NCI-H146 treated with DMSO at 0.1 percent for 48 hours (cell line): ENCODE measurements around the gene TGOLN2.

Experiments used
- DNase-seq: peaks from one replicate; lab custom pipeline; 2025; ENCODE audit not compliant: unreplicated experiment; lab: John Stamatoyannopoulos, UW

Gene TGOLN2

DNA sequence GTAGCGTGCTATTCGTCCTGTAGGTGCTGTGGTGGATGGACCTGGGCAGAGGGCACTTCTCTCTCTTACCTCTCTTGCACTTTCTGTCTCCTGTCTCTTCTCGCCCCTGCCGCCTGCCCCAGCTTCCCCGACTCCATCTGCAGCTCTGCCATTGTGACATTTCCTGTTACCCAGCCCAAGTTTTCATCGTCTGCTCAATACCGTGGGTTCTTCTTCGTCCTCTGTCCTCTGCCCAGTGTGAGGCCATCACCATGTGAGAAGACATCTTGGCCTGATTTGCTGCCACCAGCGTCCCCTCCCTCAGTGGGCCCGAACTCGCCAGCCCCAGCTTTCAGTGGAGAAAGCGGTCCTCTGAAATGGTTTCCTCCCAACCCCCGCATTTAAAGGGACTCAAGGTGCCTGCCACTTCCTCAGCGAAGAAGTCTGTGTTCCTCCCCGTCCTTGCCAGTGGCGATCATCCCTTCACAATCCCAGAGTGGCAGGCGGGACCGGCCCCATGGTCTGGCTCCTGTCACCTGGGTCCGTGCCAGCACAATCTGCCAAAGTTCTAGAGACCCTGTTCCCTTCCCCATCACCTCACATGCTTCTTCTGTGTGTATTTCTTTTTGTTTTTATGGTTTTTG is 18.0 kb downstream of the TGOLN2 start:
- DNase-seq: no peak

DNA sequence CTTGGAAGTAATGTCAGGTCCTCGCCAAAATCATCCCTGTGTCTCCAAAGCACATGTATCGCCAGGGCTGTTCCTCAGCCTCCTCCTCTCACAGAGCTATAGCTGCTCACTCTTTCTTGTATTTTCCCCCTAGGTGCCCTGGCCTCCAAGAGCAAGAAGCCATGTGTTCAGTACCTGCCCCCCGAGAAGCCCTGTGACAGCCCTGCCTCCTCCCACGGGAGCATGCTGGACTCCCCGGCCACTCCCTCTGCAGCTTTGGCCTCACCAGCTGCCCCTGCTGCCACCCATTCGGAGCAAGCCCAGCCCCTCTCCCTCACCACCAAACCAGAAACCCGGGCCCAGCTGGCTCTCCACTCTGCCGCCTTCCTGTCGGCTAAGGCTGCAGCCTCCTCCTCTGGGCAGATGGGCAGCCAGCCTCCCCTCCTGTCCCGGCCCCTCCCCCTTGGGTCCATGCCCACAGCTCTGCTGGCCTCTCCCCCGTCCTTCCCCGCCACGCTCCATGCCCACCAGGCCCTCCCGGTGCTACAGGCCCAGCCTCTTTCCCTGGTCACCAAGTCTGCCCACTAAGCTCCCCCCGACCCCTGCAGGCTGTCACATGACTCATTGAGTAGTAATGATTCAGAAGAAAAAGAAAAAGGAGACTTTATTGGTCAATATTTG is 18.8 kb downstream of the TGOLN2 start:
- DNase-seq: no peak

DNA sequence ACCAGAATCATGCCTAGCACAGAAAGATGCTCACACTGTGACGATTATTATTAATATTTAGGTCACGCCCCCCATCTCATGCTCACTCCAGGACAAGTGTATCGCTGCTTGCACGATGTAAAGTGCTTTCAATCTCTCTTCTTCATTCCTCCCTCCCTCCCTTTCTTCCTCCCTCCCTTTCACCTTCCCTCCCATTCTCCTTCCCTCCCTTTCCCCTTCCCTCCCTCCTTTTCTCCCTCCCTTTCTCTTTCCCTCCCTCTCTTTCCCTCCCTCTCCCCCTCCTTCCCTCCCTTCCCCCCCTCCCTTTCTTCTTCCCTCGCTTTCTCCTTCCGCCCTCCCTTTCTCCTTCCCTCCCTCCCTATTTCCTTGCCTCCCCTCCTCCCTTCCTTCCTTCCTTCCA is 19.6 kb downstream of the TGOLN2 start:
- DNase-seq: no peak

DNA sequence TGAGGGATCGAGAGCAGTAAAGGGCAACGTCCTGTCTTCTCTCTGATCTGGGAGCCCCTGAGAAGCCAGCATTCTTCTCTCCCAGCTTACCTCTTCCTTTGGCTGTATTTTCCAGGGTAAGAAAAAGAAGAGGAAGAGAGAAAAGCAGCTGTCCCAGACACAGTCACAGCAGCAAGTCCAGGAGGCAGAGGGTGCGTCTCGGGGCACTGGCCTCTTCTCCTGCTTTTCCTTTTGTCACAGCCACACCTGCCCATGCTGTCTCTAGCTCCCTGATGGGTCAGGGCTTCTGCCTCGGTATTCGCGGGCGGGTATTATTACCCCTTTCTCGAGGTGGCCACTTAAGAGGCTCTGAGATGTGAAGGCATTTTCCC is 20.3 kb downstream of the TGOLN2 start:
- no peak for DNase-seq

DNA sequence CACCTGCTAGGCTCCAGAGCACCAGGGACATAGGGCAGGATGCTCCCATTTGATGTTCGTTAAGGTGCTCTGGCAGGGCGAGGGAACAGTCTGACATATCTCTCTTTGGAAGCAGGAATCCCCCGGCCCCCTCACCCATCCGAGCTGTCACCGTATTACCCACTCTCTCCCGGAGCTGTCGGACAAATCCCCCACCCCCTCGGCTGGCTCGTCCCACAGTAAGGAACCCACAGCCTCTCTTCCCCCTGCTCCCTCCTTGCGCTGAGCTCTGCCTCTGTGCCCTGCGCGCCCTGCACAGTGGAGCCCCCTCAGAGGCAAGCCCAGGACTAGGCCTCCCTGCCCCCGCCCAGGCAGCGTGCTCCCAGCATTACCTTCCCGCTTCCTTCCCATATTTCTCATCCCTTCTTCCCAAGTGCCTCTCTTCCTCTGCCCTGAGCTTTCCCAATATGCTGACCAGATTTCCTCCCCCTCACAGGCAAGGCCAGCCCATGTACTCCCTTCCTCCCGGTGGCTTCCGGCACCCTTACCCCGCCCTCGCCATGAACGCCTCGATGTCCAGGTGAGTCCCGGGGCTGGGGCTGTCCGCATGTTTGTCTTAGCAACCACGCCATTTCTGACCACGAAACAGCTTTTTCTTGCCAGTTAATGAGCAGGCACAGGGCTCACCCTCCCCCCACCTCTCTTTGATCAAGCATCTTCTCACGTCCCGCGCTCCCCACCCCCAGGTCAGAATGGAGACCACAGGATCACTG is 23.8 kb downstream of the TGOLN2 start:
- no peak for DNase-seq

DNA sequence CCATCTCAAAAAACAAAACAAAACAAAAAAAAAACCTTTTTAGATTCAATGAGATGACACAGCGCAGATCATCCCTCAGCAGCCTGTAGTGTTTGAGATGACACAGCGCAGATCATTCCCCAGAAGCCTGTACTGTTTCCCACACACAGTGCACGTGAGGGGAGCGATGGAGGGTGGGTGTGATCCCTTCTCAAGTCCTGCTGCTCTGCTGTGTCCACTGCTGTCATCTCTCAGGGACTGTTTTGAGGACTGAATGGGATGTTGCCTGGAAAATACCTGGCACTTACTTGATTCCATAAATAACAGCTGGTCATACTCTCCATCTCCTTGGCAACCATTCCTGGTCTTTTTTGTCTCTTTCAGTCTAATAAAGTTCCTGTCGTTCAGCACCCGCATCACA is 25.7 kb downstream of the TGOLN2 start:
- no peak for DNase-seq

DNA sequence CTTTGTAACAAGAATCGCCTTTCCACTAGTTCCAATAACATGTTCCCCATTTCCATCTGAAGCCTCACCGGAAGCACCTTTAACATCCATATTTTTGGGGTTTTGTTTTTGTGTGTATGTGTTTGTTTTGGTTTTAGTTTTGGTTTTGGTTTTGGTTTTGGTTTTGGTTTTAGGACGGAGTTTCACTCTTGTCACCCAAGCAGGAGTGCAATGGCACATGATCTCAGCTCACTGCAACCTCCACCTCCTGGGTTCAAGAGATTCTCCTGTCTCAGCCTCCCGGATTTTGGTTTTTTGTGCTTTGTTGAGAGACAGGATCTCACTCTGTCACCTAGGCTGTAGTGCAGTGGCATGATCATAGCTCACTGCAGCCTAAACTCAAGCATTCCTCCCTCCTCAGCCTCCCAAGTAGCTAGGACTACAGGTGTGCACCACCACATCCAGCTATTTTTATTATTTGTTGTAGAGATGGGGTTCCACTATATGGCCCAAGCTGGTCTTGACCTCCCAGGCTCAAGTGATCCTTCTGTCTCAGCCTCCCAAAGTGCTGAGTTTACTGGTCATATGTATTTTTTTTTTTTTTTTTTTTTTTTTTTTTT is 36.3 kb downstream of the TGOLN2 start:
- DNase-seq: no peak

DNA sequence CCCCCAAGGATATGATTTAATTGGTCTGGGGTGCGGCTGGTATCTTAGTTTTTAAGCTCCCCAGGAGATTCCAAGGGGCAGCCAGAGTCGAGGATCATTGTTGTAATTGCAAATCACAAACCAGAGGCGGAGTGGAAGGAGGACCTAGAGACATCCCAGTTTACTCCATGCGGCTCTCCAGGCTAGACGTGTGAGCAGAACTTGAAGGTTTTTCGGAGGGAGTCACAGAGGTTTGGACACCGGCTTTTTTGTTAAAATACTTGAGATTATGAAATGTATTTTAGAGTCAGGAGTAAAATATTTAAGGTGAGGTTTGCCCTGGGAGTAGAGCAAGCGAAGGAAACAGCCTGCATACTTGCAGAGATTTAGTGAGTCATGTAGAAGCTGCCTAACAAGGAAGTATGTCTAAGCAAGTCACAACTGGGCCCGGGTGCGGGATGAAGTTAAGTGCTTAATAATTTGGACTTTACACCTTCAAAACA is 39.5 kb downstream of the TGOLN2 start:
- DNase-seq: no peak

DNA sequence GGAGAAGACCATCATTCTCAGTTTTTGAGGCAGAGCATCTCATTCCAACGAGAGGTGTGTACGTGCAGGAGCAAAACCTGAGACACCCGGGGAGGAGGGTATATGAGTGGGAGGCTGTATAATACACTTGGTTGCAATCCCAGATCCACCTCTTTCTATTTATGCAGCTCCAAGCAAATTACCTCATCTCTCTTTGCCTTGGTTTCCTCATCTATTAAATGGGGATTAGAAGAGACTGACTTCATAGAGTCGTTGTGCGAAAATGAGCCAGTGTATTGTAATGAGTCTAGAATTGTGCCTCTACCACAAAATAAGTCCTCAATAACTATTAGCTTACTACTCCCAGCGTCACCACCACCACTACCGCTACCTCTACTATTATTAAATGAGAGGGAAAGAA is 40.1 kb downstream of the TGOLN2 start:
- DNase-seq: no peak

DNA sequence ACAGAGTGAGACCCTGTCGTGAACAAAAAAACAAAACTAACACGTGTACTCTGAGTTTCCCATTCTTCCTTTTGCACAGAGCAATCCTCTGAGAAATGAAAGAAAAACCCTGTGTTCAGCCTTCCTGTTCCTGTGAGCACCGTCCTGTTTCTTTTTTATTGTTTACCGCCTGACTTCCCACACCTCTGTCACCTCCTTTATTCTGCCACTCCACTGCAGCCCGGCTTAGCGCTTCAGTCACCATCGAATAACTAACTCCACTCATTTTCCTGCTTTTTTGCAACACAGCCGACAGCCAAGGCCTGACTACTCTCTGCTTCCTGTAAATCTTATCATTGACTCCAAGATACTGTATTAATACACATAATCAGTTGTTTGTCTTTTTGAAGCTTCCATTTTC is 40.9 kb downstream of the TGOLN2 start:
- no peak for DNase-seq

DNA sequence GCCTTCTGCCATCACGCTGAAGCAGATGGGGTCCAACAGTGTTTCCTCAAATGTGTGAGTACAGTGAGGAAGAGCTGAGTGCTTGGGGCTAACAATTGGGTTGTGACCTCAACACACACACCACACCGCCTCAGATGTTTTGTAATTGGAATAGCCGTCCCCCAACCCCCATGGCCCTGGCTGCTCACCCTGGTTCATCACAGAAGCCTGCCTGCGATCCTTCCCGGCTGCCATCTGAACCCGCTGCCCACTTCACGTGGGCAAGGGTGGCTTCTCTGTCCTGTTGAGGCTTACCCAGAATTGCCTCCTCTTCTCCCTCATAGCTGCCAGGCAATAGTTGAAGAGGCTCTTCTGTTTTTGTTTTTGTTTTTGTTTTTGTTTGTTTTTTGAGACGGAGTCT is 44.1 kb downstream of the TGOLN2 start:
- no peak for DNase-seq

DNA sequence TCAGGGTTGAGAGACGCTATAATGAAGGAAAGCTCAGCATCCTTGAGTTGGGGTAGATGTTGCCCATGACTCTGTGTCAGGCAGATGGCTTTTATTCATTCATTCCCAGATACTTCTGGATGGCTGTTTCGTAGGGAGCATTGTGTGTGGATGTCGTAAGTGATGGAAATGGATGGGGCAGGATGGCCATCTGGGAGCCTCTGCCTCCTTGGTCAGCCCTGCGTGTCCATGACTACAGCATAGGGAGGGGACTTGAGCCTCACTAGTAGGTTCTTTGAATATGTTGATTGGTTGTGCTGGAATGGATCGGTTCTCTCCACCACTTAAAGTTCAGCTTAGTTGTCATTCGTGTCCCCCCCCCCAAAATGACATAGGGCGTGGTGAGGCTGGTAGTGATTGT is 44.9 kb downstream of the TGOLN2 start:
- no peak for DNase-seq

DNA sequence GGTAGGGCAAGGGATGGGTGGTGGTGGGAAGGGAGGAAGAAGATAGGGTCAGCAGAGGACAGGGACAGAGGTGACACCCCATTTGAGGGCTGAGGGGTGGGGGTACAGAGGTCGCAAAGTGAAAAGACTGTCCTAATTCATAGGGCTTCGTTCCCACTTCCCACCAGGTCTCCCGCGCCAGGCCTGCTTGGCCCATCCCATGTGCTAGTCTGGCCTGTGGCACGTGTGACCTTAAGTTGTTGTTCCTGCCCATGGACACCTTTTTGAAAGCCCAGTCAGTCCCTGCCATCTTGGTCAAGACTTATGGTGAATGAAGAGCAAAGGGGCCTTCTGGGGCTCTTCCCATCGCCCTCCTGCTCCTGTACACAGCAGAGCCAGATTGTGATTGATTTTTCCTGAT is 46.2 kb downstream of the TGOLN2 start:
- DNase-seq: no peak

DNA sequence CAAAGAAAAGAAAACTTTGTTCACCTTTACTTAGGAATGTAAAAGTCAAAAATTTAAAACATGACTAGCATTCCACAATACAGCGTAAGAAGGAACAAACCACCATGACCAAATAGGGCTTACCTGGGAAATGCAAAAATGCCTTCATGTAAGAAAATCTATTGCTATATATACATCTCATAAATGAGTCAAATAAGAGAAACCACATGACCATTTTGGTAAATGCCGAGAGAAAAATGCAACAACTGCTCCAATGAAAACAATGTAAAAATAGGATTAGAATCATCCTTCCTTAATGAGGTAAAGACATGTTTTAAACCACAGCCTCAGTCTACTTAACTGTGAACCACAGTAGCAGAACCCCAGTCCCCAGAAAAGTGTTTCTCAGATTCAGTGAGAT is 49.4 kb downstream of the TGOLN2 start:
- no peak for DNase-seq

DNA sequence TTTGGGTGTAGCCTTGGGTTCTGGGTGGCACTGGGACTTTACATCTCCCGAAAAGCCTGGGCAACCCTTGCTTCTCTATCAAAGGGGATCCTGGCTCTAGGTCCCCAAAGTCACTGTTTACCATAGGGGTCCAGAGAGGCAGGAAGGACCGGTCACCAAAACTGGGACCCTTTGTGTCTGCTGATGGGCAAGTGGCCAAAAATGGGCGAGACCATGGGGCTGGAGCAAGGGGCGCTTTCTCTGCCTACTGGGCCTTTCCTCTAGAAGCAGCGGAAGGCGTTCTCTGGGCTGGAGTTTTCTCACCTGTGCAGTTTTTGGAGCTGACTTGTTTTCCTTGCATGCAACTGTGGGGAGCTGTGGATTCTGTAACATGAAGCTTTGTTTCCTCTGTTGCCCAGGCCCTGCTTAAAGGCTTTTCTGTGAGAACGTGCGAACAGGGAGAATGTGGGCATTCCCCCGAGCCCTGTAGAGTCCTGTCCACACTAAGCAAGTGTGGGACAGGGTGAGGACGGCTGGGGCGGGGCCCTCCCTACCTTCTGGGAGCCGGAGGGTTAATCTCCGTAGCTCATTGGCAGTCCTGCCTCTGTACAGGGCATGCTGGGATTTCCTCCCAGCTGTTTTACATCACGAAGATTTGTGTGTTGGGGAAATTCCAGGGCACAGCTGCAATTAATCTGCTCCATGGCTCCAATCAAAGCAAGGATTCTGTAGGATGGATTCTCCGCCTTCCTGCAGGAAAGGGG is 50.2 kb downstream of the TGOLN2 start:
- no peak for DNase-seq

DNA sequence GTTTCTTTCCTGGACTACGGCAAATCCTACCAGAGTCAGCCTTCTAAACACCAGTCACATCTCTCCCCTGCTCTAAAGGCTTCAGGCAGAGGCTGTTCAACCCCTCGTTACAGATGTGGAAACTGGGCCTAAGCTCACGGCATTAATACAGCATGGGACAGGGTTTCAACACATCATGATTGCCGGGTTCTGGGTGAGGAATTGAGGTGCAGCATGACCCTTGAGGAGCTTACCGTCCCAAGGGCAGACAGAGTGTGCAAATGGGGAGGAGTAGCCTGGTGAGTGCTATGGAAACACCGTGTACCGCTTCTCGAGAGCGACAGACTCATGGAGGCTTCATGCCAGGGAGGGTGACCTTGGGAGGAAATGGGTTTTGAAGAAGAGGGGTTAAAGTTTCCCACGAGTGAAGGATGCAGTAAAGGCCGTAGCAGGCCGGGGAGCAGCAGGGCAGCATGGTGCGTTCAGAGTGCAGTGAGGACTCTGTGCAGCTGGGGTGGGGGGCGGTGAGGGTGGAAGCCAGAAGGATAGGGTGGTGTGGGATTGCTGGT is 51.1 kb downstream of the TGOLN2 start:
- no peak for DNase-seq

DNA sequence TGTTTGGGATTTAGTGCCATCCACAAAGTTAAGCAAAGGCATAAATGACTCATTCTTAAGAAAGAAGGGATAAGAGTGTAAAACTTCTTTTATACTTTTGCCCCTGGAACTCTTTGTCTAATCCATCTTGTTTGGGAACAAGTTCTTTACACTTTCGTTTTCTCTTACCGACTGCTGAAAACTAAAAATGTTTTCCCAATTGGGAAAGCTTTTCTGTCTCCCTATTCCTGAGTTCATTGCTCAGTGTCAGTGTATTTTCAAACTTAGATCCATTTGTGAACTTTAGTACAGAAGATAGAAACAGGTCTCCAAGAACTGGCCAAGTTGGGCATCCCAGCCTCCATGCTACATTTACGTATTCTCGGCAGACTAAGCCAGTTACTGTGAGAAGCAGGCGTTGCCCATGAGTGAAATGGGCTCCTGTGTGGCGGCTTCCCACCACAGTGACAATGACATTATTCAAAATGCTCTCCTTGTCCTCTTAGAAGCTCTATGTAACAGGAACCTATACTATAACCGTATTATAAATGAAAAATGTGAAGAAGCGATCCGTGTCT is 51.7 kb downstream of the TGOLN2 start:
- DNase-seq: no peak

DNA sequence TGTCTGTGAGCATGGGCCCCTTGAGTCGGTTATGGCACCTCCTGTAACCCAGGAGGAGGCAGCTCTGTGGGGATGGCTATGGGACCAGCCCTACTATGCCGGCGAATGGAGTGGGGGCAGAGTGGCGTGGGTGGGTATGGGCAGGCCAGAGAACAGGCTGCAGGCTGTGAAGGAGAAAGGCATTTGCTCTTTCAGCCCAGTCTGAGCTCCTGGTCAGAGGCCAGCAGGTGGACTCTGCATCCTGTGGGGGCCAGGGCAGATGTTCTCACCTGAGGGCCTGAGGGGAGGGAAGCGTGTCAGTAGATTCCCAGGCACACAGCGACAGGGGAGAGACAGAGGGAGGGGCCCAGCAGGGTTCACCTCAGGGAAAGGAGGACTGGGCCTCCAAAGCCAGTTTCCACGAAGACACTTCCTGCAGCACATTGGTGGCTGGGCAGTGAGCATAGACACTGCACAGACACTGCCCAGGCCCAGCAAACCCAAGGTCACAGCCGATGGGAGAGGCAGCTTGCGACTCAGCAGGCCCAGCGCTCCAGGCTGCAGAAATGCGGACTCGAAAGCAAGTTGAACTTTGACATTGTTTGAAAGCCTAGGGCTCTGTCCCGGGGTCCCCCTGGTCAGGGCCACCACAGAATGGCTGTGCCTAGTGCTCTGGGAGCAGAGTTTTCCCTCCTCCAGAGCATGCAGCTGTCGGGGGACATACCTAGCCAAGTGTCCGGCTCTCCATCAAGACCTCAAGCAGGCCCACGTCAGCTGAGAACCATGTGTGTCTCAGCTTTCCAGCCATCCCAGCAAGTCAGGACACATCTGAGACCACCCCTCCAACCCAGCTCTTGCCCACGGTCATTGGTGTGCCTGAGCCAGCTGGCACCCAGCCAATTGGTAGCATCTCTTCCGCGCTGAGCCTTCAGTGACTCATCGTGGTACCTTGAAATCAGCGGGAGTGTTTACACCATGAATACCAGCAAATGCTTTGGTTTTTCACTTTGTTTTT is 53.8 kb downstream of the TGOLN2 start:
- peak; percentile 50 for DNase-seq

DNA sequence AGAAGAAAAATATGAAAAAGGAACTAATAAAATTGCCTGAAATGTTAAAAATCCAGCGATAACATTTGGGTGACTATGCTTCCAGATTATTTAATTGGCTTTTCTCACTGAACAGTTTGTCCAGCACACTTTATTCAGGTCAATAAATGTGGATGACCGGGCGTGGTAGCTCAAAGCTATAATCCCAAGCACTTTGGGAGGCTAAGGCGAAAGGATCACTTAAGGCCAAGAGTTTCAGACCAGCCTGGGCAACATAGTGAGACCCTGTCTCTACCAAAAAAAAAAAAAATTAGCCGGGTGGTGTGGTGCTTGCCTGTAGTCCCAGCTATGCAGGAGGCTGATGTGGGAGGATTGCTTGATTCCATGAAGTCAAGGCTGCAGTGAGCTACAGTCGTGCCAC is 55.4 kb downstream of the TGOLN2 start:
- no peak for DNase-seq
